Esophagus muscularis mucosa (tissue), 4 donors: ENCODE data around the gene DPYD. TPM values are rescaled to one million over a fixed set of nuclear protein-coding genes. Genes with fewer than 3 reads are reported as not detected.

Experiments used
- DNase-seq: peaks from one replicate; pipeline ENCODE4 v3.0.0-alpha.2; 2017; ENCODE audit errors: extremely low spot score
- H3K27ac ChIP-seq, 4 donors: fragments of 200-600 bp; sonication (generic); replicated peaks in 1 of 4; 1 replicate in 3 of 4; 2 replicates in 1 of 4; pipeline ENCODE4 v1.5.1; 2016 to 2019; ENCODE audit warnings: mild to moderate bottlenecking in 1 of 4
- H3K27me3 ChIP-seq, 4 donors: fragments of 200-600 bp; sonication (generic); one replicate each; pipeline versions ENCODE4 v1.5.1 to v1.6.0; 2016 to 2019
- H3K36me3 ChIP-seq, 4 donors: fragments of 200-600 bp; sonication (generic); one replicate each; pipeline ENCODE4 v1.5.1; 2016 to 2019
- H3K4me1 ChIP-seq, 4 donors: fragments of 200-600 bp; sonication (generic); one replicate each; pipeline ENCODE4 v1.5.1; 2016 to 2019
- H3K4me3 ChIP-seq, 4 donors: fragments of 200-600 bp; sonication (generic); 1 replicate in 2 of 4; 2 replicates in 2 of 4; pipeline ENCODE4 v1.5.1; 2016 to 2019; ENCODE audit warnings: mild to moderate bottlenecking in 4 of 4, moderate library complexity in 1 of 4
- H3K9me3 ChIP-seq, 4 donors: fragments of 200-600 bp; sonication (generic); 1 replicate in 3 of 4; 2 replicates in 1 of 4; pipeline ENCODE4 v1.5.1; 2016 to 2019
- CTCF ChIP-seq, 3 experiments: fragments of 200-600 bp in 2 of 3; fragments of 450-650 bp in 1 of 3; sonication (generic) in 2 of 3; IDR thresholded peaks; one replicate each; pipeline ENCODE4 v1.5.1; 2017 to 2019; ENCODE audit warnings: antibody characterized with exemption in 3 of 3, mild to moderate bottlenecking in 2 of 3, moderate library complexity in 1 of 3
- EP300 ChIP-seq: sonication (generic); formaldehyde crosslinking; IDR thresholded peaks from one replicate; pipeline ENCODE4 v1.6.1; 2017; ENCODE audit warnings: antibody characterized with exemption
- POLR2A ChIP-seq: fragments of 450-650 bp; IDR thresholded peaks from one replicate; pipeline ENCODE4 v1.6.1; 2017; ENCODE audit warnings: antibody characterized with exemption, moderate library complexity, mild to moderate bottlenecking, low read depth
- POLR2AphosphoS5 ChIP-seq, 2 donors: sonication (generic); formaldehyde crosslinking; IDR thresholded peaks; one replicate each; pipeline ENCODE4 v1.6.1; 2017; ENCODE audit warnings: antibody characterized with exemption in 2 of 2
- WGBS: methylation state at CpG from one replicate; pipeline ENCODE4 v1.1.5; 2018; 5-methylcytosine and 5-hydroxymethylcytosine counted together
- intact Hi-C: fragments of 100-400 bp; cut with DNase I; formaldehyde crosslinking; loops from one replicate; pipeline ENCODE4 v1.15.1; 2023
- total RNA-seq, 4 donors: library from RNA; depleted of rRNA; stranded (reverse); fragments of >200 nt; gene quantifications; one replicate each; pipeline versions ENCODE4 v1.1.0 to v1.2.1, GENCODE V29; 2016

The DPYD gene
- total RNA-seq, 4 donors from 2014 or later: 31.1 to 36.6 (median 31.7) TPM

GRCh38 chr1:97942161-97943123 is 21.6 kb upstream of the DPYD start:
- Histone ChIP-seq H3K27me3 (no peaks in the 10 kb centered on the region), H3K9me3 (no peaks in the 10 kb centered on the region), H3K27ac (no peak overlapping the region), H3K36me3 (no peaks in the 10 kb centered on the region), H3K4me1 (no peaks in the 10 kb centered on the region), H3K4me3 (no peak overlapping the region)
- 73% methylated on average over 2 of the region's 2 CpGs for WGBS
- intact Hi-C loops: no loop called here
- no peak for TF ChIP-seq POLR2AphosphoS5 (IDR thresholded peaks at IDR 0.05)
- no peak for TF ChIP-seq CTCF (IDR thresholded peaks at IDR 0.05)
- TF ChIP-seq EP300: no peak
- no peak for TF ChIP-seq POLR2A
- no peak for DNase-seq

- TF ChIP-seq EP300: no peak
- TF ChIP-seq POLR2AphosphoS5 (IDR thresholded peaks at IDR 0.05): no peak
- no peak overlapping the region for H3K4me3 ChIP-seq
- DNase-seq: no peak
- no peaks in the 10 kb centered on the region for H3K27me3 ChIP-seq
- no peaks in the 10 kb centered on the region for H3K4me1 ChIP-seq
- 65% methylated on average over 3 of the region's 3 CpGs for WGBS
- no peaks in the 10 kb centered on the region for H3K36me3 ChIP-seq
- H3K27ac ChIP-seq: no peak overlapping the region
- intact Hi-C loops: no loop called here
- H3K9me3 ChIP-seq: no peaks in the 10 kb centered on the region
These were observed 17.4 kb upstream of the DPYD start for GRCh38 chr1:97938285-97938642.

DNA sequence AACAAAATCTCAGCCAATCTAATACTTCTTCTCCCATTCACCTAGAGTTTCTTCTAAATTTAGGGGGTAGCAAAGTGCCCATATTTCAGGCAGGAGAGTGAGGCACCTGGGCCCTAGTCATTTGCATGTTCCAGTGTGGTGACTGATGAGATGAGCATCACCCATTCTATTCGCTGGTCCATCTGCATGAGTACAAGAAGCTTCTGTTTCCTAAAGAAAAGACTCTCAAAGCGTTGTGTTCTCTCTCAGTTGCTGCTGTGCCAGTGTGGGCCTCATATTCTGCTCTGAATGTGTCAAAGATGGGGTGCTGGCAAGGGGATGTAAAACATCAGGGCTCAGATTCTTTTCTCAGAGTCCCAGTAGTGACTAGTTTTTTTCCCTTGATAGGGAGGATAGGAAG is 16.1 kb upstream of the DPYD start:
- no peaks in the 10 kb centered on the region for H3K4me1 ChIP-seq
- no peaks in the 10 kb centered on the region for H3K36me3 ChIP-seq
- H3K4me3 ChIP-seq: no peak overlapping the region
- DNase-seq: no peak
- intact Hi-C loops: no loop called here
- no peak overlapping the region for H3K27ac ChIP-seq
- H3K27me3 ChIP-seq: no peaks in the 10 kb centered on the region
- TF ChIP-seq EP300 (no peak), POLR2A (no peak), CTCF (IDR thresholded peaks at IDR 0.05) (no peak), POLR2AphosphoS5 (IDR thresholded peaks at IDR 0.05) (no peak)
- WGBS: 83% methylated on average over 2 of the region's 2 CpGs
- H3K9me3 ChIP-seq: no peaks in the 10 kb centered on the region

- TF ChIP-seq POLR2A: no peak
- no peak for TF ChIP-seq EP300
- TF ChIP-seq POLR2AphosphoS5 (IDR thresholded peaks at IDR 0.05): no peak
These were observed 13.7 kb upstream of the DPYD start for GRCh38 chr1:97934491-97934890.

DNA sequence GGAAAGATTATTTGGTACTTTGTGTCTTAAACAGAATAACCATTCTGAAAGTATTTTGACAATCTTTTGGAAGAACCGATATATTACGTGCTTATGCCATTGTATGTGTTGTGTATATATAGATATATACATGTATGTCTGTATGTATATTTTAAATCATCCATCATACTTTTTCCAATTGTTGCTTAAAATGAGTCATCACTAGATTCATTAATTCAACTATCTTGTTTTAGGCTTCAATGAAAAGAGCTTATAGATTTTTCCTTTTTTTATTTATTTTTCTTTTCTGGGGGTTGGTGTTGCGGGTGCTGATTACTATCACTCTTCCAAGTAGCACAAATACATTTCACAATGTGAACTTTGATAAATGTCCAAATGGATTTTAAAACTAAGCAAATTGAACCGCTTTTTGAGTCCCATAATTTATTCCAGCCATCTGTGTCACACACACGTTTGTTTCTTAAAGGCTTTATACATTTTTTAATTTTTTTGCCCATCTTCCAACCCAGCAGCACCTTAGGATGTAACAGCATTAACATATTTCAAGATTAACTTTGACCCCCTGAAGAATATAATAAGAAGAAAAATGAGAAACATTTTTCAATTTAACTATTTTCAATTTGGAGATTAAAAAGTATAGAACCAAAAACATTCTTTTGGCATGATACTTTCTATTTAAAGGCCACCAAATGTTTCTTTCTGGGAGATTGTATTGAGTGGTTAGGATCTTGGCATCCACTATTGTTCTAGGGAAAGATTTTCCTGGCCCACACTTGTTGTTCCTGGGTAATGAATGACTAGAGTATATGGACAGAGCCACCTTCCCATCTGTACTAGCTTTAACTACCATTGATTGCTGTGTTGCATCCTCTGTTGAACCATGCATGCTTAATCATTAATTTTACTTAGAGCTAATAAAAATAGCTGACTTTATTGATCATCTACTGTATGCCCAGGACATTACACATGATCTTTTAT is 9.3 kb upstream of the DPYD start:
- Histone ChIP-seq H3K9me3 (no peaks in the 10 kb centered on the region), H3K4me1 (no peaks in the 10 kb centered on the region), H3K36me3 (no peaks in the 10 kb centered on the region), H3K4me3 (no peak overlapping the region), H3K27ac (no peak overlapping the region), H3K27me3 (no peaks in the 10 kb centered on the region)
- 65% methylated on average over 5 of the region's 5 CpGs for WGBS
- TF ChIP-seq POLR2AphosphoS5 (IDR thresholded peaks at IDR 0.05): no peak
- TF ChIP-seq EP300: no peak
- TF ChIP-seq CTCF (IDR thresholded peaks at IDR 0.05): no peak
- TF ChIP-seq POLR2A: no peak
- no peak for DNase-seq
- intact Hi-C loops: no loop called here

More at GRCh38 chr1:97934491-97934890, 13.7 kb upstream of the DPYD start:
- Histone ChIP-seq H3K27me3 (no peaks in the 10 kb centered on the region), H3K4me3 (no peak overlapping the region), H3K4me1 (no peaks in the 10 kb centered on the region), H3K9me3 (no peaks in the 10 kb centered on the region), H3K27ac (no peak overlapping the region), H3K36me3 (no peaks in the 10 kb centered on the region)
- intact Hi-C loops: no loop called here
- 90% methylated on average over 6 of the region's 6 CpGs for WGBS
- DNase-seq: no peak
